Measurements from ENCODE around the gene LRP4.

The LRP4 gene

GRCh38 chr11:46845740-46846509 is 72.4 kb downstream of the LRP4 start, which contains the start of gene CKAP5:
CKAP5 (minus strand) TSS chr11:46846280; CDS start chr11:46821231, 25,049 bp downstream.
- peak; percentile 82 for DNase-seq (ENCODE audit: low spot score)

- no peak for DNase-seq (ENCODE audit: low spot score)
Observed at GRCh38 chr11:46845440-46845739, 73.0 kb downstream of the LRP4 start.

- no peak for DNase-seq (ENCODE audit: low spot score)
Observed at GRCh38 chr11:46840116-46840515, 78.2 kb downstream of the LRP4 start.

GRCh38 chr11:46838501-46838900 is 79.8 kb downstream of the LRP4 start:
- DNase-seq (ENCODE audit: low spot score), result no peak

- no peak for DNase-seq (ENCODE audit: low spot score)
Observed at GRCh38 chr11:46837860-46838259, 80.5 kb downstream of the LRP4 start.

GRCh38 chr11:46836870-46837269 is 81.5 kb downstream of the LRP4 start:
- no peak for DNase-seq (ENCODE audit: low spot score)

GRCh38 chr11:46836431-46836830 is 81.9 kb downstream of the LRP4 start:
- no peak for DNase-seq (ENCODE audit: low spot score)

- no peak for DNase-seq (ENCODE audit: low spot score)
Observed at GRCh38 chr11:46835897-46836296, 82.5 kb downstream of the LRP4 start.

- no peak for DNase-seq (ENCODE audit: low spot score)
Observed at GRCh38 chr11:46834821-46835220, 83.5 kb downstream of the LRP4 start.

GRCh38 chr11:46832511-46833214 is 85.7 kb downstream of the LRP4 start:
- no peak for DNase-seq (ENCODE audit: low spot score)

GRCh38 chr11:46827995-46828394 is 90.4 kb downstream of the LRP4 start:
- no peak for DNase-seq (ENCODE audit: low spot score)

- DNase-seq (ENCODE audit: low spot score), result peak; percentile 58
Observed at GRCh38 chr11:46826310-46827044, 91.9 kb downstream of the LRP4 start.

- DNase-seq (ENCODE audit: low spot score), result peak; percentile 1
Observed at GRCh38 chr11:46808799-46809431, 109.4 kb downstream of the LRP4 start.
